Vagina (tissue), 2 donors: ENCODE data around the gene LDLRAD4. TPM values are rescaled to one million over a fixed set of nuclear protein-coding genes. Genes with fewer than 3 reads are reported as not detected.

Source experiments
- DNase-seq, 2 donors: peaks; one replicate each; pipeline ENCODE4 v3.0.0-alpha.2; 2017; ENCODE audit errors: extremely low spot score in 2 of 2
- H3K27ac ChIP-seq: fragments of 200-600 bp; sonication (generic); one replicate; pipeline ENCODE4 v1.5.1; 2019
- H3K27me3 ChIP-seq: fragments of 200-600 bp; sonication (generic); one replicate; pipeline ENCODE4 v1.5.1; 2019
- H3K36me3 ChIP-seq, 2 donors: fragments of 200-600 bp; sonication (generic); one replicate each; pipeline ENCODE4 v1.5.1; 2017 to 2019
- H3K4me1 ChIP-seq: fragments of 200-600 bp; sonication (generic); one replicate; pipeline ENCODE4 v1.5.1; 2019
- H3K4me3 ChIP-seq, 2 donors: fragments of 200-600 bp; sonication (generic); 1 replicate in 1 of 2; 2 replicates in 1 of 2; pipeline ENCODE4 v1.5.1; 2016 to 2019
- H3K9me3 ChIP-seq: fragments of 200-600 bp; sonication (generic); one replicate; pipeline ENCODE4 v1.5.1; 2019
- CTCF ChIP-seq, 3 experiments: fragments of 450-650 bp in 2 of 3; fragments of 200-600 bp in 1 of 3; sonication (generic) in 1 of 3; IDR thresholded peaks; one replicate each; pipeline ENCODE4 v1.5.1; 2017 to 2019; ENCODE audit warnings: antibody characterized with exemption in 3 of 3, mild to moderate bottlenecking in 2 of 3, moderate library complexity in 2 of 3
- POLR2A ChIP-seq, 2 donors: fragments of 450-650 bp; IDR thresholded peaks; one replicate each; pipeline ENCODE4 v1.6.1; 2017; ENCODE audit warnings: antibody characterized with exemption in 2 of 2, mild to moderate bottlenecking in 2 of 2, moderate library complexity in 2 of 2
- POLR2AphosphoS5 ChIP-seq, 2 donors: sonication (generic); formaldehyde crosslinking; IDR thresholded peaks; one replicate each; pipeline ENCODE4 v1.9.0; 2017; ENCODE audit warnings: antibody characterized with exemption in 2 of 2, mild to moderate bottlenecking in 2 of 2, low read depth in 1 of 2; ENCODE audit not compliant: insufficient read depth in 1 of 2
- intact Hi-C: fragments of 100-400 bp; cut with DNase I; formaldehyde crosslinking; loops from one replicate; pipeline ENCODE4 v1.15.1; 2023
- total RNA-seq: library from RNA; depleted of rRNA; stranded (reverse); fragments of >200 nt; gene quantifications from one replicate; pipeline ENCODE4 v1.2.3, GENCODE V29; 2016

LDLRAD4 gene
- total RNA-seq, 1 donor from 2014 or later: 24.3 TPM

GRCh38 chr18:13428319-13428718 lies 209.8 kb downstream of the LDLRAD4 start:
- no peaks in the 10 kb centered on the region for H3K9me3 ChIP-seq
- H3K27ac ChIP-seq: no peak overlapping the region
- TF ChIP-seq CTCF (IDR thresholded peaks at IDR 0.05): no peak
- TF ChIP-seq POLR2AphosphoS5 (IDR thresholded peaks at IDR 0.05; ENCODE audit: insufficient read depth in 1 of 2, low read depth in 1 of 2): no peak
- TF ChIP-seq POLR2A (IDR thresholded peaks at IDR 0.05): no peak

GRCh38 chr18:13429016-13429415 lies 210.5 kb downstream of the LDLRAD4 start:
- no peak for DNase-seq
- Histone ChIP-seq H3K27me3 (no peaks in the 10 kb centered on the region), H3K36me3 (no peaks in the 10 kb centered on the region), H3K27ac (no peak overlapping the region), H3K4me1 (peaks cover 3% of the 10 kb centered on the region), H3K9me3 (no peaks in the 10 kb centered on the region), H3K4me3 (no peak overlapping the region)
- TF ChIP-seq POLR2A (IDR thresholded peaks at IDR 0.05): no peak
- TF ChIP-seq CTCF (IDR thresholded peaks at IDR 0.05): no peak
- no peak for TF ChIP-seq POLR2AphosphoS5 (IDR thresholded peaks at IDR 0.05; ENCODE audit: insufficient read depth in 1 of 2, low read depth in 1 of 2)
- intact Hi-C loops: no loop called here

More at GRCh38 chr18:13428319-13428718, 209.8 kb downstream of the LDLRAD4 start:
- Histone ChIP-seq H3K4me3 (no peak overlapping the region), H3K36me3 (no peaks in the 10 kb centered on the region), H3K4me1 (no peaks in the 10 kb centered on the region), H3K27me3 (no peaks in the 10 kb centered on the region)
- DNase-seq: no peak
- intact Hi-C loops: no loop called here

GRCh38 chr18:13429884-13430510 lies 211.4 kb downstream of the LDLRAD4 start:
- no peak overlapping the region for H3K27ac ChIP-seq
- H3K4me1 ChIP-seq: peaks cover 7% of the 10 kb centered on the region
- H3K36me3 ChIP-seq: no peaks in the 10 kb centered on the region
- no peak for DNase-seq
- intact Hi-C loops: loop anchor here (10.0 kb wide), 1 partner anchor 65 kb away; no protein-coding TSS in a partner anchor
- no peaks in the 10 kb centered on the region for H3K9me3 ChIP-seq
- TF ChIP-seq POLR2AphosphoS5 (IDR thresholded peaks at IDR 0.05; ENCODE audit: insufficient read depth in 1 of 2, low read depth in 1 of 2) (no peak), CTCF (IDR thresholded peaks at IDR 0.05) (no peak), POLR2A (IDR thresholded peaks at IDR 0.05) (no peak)
- no peaks in the 10 kb centered on the region for H3K27me3 ChIP-seq
- H3K4me3 ChIP-seq: no peak overlapping the region

- no peaks in the 10 kb centered on the region for H3K27me3 ChIP-seq
- peaks cover 14% of the 10 kb centered on the region for H3K4me1 ChIP-seq
- H3K27ac ChIP-seq: no peak overlapping the region
- no peak overlapping the region for H3K4me3 ChIP-seq
- no peak for DNase-seq
- intact Hi-C loops: loop anchor here (10.0 kb wide), 1 partner anchor 64 kb away; no protein-coding TSS in a partner anchor
- no peaks in the 10 kb centered on the region for H3K36me3 ChIP-seq
- no peaks in the 10 kb centered on the region for H3K9me3 ChIP-seq
- TF ChIP-seq POLR2A (IDR thresholded peaks at IDR 0.05): no peak
- TF ChIP-seq POLR2AphosphoS5 (IDR thresholded peaks at IDR 0.05; ENCODE audit: insufficient read depth in 1 of 2, low read depth in 1 of 2): no peak
These were observed 212.1 kb downstream of the LDLRAD4 start for GRCh38 chr18:13430663-13431062.

GRCh38 chr18:13431886-13432285 lies 213.3 kb downstream of the LDLRAD4 start:
- Histone ChIP-seq H3K27me3 (no peaks in the 10 kb centered on the region), H3K36me3 (no peaks in the 10 kb centered on the region), H3K4me3 (no peak overlapping the region), H3K27ac (no peak overlapping the region), H3K9me3 (no peaks in the 10 kb centered on the region), H3K4me1 (peaks cover 25% of the 10 kb centered on the region)
- intact Hi-C loops: loop anchor here (10.0 kb wide), 1 partner anchor 63 kb away; no protein-coding TSS in a partner anchor
- TF ChIP-seq POLR2AphosphoS5 (IDR thresholded peaks at IDR 0.05; ENCODE audit: insufficient read depth in 1 of 2, low read depth in 1 of 2) (no peak), CTCF (IDR thresholded peaks at IDR 0.05) (no peak), POLR2A (IDR thresholded peaks at IDR 0.05) (no peak)
- DNase-seq: no peak
